Inflammatory macrophage treated with lipopolysaccharide for 1 hour (primary cell): ENCODE data around the gene KRT12.
"Not testable (repeated sequence)": the region's sequence is repeated elsewhere in the genome, so short reads cannot be mapped to it uniquely, and the experiment has no call there.

ENCODE experiments used
- DNase-seq, 2 donors: peaks; one replicate each; pipeline ENCODE4 v3.0.0-alpha.2; 2020 to 2022

The KRT12 gene

DNA sequence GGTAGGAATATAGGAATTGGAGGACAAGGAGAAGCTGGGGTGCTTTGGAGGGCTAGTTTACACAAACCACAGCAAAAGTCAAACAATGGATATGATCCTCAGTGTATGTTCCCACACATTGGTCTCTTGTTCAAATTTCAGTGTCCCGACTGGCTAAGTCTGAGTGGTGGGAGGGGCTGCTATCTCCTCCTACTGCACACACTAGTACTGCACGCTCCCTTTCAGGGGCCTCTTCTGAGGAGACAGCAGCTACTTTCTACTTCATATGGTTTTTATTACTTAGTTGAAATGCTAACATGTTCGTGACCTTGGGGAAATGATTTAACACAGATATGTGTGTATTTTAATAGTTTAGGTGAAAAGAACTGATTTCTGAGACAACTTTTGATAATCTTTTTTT, 25.8 kb downstream of the KRT12 start:
- DNase-seq, result no peak

DNA sequence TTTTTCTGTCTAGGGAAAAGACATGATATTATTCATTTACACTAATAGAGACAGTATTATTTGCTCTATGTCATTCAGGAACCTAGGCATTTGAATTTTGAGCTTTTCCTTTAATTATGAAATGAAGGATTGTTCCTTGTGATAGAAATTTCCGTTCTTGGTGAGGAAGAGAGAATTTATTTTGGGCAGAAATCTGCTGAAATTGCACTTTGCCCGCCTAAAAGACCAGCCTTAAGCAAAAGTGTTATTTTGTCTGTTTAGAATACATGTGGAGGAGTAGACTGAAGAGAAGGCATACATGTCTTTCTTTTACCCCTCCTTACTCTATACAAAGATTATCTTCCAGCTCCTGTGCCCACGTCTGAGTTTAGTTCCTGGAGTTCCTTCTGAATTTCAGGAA, 27.8 kb downstream of the KRT12 start:
- DNase-seq, result no peak

GRCh38 chr17:40836020-40836419, 31.0 kb downstream of the KRT12 start:
- DNase-seq, result no peak

DNA sequence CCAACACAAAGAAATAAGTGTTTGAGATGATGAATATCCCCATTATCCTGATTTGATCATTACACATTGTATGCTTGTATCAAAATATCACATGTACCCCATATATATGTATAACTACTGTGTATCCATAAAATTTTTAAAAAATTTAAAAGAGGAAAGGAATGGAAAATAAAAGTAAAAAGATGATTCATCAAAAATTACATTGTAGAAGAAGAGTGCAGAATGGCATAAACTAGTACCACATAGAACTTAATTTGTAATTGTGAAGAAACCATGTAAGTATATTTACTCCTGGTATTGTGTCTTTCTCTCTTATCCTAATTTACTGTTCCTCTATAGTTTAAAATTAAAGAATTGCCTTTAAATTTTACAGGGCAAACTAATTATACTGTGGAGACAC, 33.1 kb downstream of the KRT12 start:
- DNase-seq, result no peak

DNA sequence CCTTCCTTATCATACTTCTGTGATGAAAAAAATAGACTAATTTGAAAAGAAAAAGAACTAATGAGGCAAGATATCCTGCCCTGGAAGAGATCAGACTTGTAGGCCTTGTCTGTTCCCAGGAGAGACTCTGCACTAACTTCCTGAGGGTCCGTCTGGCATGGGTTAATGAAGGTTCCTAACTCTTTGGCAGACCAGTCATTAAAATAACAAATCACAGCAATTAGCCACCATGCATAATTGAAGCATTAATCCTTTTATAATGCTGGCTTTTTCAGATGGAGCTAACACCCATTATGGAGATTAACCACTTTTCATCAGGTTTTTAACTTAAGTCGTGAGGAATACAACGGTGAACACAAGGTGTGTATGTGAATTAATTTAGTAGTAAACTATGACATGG, 34.2 kb downstream of the KRT12 start:
- no peak for DNase-seq

DNA sequence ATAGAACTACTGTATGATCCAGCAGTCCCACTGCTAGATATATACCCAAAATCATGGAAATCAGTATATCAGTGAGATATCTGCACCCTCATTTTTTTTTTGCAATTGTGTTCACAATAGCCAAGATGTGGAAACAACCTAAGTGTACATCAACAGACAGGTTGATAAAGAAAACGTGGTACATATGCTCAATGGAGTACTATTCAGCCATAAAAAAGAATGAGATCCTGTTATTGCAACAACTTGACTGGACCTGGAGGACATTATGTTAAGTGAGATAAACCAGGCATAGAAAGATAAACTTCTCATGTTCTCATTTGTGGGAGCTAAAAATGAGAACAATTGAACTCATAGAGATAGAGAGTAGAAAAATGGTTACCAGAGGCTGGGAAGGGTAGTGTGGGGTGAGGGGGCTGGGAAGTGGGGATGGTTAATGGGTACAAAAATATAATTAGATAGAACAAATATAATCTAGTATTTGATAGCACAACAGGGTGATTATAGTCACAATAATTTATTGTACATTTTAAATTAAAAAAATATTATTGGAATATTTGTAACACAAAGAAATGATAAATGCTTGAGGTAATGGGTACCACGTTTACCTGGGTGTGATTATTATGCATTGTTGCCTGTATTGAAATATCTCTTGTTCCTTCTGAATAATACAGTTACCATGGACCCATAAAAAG, 36.8 kb downstream of the KRT12 start:
- no peak for DNase-seq

GRCh38 chr17:40828454-40829044, 38.5 kb downstream of the KRT12 start:
- DNase-seq, result no peak

GRCh38 chr17:40827746-40828453, 39.1 kb downstream of the KRT12 start:
- DNase-seq, result no peak

- DNase-seq, result no peak
These were observed 41.4 kb downstream of the KRT12 start for GRCh38 chr17:40825599-40825998.

GRCh38 chr17:40824015-40824832, 42.8 kb downstream of the KRT12 start:
- DNase-seq, result no peak

DNA sequence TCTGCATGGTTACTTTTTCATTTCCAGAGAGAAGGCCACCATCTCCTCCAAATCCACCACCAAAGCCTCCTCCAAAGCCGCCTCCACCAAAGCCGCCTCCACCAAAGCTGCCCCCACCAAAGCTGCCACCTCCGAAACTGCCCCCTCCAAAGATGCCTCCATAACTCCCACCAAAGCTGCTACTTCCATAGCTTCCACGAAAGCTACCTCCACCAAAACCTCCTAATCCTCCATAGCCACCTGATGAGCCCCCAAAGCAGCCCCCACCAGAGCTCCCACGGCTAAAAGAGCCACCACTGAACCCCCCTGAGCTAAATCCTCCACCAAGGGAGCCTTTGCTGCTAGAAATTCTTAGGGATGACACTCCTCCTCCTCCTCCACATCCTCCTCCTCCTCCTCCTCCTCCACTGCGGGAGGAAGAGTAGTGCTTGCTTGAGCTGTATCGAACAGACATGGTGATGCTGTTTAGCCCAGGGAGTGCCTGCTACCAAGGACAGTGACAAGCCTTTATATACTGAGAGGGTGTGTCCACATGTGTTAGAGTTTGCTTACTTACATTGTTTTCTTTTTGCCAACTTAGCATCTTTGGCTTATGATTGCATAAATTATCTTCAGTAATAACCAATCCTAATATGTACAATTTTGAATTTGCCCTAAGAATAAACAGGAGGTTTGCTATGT, 44.8 kb downstream of the KRT12 start, which contains the start of gene KRT10:
Gene KRT10 (minus strand): TSS at position 483 of the 681 bp plus-strand sequence. CDS start 29 bp downstream, at position 454.
- no peak for DNase-seq

DNA sequence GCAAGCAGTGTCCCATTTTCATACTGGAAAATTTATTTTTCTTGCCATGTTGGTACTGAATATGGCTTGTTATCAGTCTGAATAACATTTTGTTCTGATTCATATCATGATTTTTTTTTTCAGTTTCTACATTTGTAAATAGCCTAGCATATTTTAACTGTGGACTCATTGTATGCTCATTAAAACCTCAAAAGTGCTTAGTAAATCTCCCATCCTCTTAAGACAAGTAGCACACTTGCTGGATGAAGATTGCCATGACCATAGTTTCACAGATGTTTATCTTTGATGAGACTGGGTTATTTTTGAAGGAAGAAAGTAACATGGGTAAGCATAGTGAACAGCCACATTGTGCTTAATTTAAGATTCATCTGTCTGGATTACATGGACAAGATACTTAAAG, 45.5 kb downstream of the KRT12 start:
- no peak for DNase-seq

DNA sequence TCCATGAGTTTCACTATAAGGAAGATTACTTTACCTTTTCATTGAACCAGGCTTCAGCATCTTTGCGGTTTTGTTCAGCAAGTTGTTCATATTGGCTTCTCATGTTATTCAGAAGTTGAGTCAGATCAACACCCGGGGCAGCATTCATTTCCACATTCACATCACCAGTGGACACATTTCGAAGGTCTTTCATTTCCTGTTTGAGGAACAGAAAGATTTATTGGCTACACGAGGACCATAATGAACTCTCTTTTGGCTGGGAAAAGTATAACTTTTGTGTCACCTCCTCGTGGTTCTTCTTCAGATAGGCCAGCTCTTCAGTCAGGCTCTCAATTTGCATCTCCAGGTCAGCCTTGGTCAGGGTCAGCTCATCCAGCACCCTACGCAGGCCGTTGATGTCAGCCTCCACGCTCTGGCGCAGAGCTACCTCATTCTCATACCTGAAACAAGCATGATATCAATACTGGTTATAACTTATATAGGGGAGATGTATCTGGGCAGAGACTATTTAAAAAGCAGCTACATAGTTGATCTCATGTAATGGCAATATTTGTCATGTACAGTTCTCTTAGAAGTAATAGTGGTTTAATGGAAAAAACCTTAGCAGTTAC, 46.7 kb downstream of the KRT12 start:
- DNase-seq, result no peak

DNA sequence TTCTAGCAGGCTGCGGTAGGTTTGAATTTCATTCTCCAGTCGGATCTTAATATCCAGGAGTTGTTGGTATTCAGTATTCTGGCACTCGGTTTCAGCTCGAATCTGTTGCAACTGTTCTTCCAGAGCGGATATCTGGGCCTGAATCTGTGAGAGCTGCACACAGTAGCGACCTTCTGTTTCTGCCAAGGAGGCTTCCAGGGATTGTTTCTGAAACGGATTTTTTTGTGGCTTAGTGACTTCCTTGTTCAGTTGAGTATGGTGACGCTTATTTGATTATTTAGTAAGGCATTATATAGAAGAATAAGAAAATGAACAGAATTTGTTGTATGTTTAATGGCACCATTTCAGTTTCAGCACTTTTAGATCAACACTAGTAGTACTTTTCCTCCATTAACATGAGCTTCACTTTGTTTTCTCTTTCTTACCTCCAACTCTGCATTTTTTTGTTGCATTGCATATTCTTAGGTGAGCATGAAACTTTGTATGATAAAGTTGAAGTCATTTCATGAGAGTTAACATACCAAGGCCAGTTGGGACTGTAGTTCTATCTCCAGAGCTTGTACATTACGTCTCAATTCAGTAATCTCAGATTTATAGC, 47.4 kb downstream of the KRT12 start:
- DNase-seq, result no peak

DNA sequence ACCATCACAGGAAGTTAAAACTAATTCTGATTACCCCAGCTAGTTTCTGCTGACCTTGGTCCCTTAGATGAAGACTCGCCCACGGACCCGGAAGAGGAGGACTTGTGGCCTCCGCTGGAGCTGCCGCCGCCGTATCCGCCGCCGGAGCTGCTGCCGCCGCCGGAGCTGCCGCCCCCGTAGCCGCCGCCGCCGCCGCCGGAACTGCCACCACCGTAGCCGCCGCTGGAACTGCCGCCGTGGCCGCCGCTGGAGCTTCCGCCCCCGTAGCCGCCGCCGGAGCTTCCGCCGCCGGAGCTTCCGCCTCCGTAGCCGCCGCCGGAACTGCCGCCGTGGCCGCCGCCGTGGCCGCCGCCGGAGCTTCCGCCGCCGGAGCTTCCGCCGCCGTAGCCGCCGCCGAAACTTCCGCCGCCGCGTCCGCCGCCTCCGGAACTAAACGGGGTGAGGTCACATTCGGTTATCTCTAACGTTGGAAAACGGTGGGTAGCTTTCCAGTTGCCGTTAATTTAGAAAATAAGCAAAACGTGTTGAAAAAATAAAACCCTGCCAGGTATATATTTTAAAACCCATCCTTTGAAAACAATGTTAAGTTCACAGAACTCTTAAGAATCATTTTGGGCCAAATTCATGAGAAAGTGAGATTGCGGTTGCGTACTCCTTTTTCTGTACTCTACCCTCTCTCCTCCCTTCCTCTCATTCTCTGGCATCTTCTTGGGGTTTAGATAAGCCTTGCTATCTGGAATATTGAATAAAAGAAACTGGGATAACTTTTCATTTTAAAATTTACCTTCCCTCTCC, 48.1 kb downstream of the KRT12 start:
- DNase-seq, result peak; percentile 71 to 86

DNA sequence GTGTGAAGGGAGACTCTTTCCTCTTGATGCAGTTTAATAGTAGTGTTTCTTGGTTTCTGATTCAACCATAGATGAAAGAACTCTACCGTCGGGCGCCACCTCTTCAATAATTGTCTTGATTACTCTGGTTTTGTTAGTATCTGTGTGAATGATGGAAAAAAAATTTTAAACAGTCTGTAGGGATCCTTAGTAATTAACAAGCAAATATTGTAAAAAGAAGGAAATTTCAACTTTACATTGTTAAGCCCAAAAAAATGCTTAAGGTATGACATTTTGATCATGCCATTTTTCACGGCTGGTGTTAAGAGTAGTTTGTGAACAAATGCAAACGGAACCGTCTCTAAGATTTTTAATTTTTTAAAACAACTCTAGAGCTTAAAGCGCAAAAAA, 48.7 kb downstream of the KRT12 start:
- DNase-seq, result no peak

- no peak for DNase-seq
These were observed 49.8 kb downstream of the KRT12 start for GRCh38 chr17:40817103-40817682.

DNA sequence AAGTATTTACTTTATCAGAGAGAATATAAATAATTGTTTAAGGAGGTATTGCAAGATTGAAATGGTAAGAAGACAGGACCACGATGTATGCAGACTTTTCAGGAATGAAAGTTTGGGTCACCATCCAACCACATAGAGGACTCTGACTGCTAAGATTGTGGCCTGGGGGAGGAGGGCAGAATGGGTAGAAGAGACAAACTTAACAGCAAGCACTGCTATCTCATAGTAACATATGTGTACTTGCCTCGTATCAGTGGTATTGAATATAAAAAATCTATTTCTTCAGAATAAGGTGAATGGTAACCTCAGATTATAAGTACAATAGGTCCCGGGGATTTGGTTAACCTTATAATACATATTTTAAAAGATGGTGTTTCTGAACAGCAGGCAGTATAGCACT, 50.5 kb downstream of the KRT12 start:
- no peak for DNase-seq

- DNase-seq, result no peak
These were observed 51.6 kb downstream of the KRT12 start for GRCh38 chr17:40815381-40815780.

DNA sequence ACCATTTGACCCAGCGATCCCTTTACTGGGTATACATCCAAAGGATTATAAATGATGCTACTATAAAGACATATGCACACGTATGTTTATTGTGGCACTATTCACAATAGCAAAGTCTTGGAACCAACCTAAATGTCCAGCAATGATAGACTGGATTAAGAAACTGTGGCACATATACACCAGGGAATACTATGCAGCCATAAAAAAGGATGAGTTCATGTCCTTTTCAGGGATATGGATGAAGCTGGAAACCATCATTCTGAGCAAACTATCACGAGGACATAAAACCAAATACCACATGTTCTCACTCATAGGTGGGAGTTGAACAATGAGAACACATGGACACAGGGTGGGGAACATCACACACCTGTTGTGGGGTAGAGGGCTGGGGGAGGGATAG, 52.4 kb downstream of the KRT12 start:
- DNase-seq, result not testable (repeated sequence)

DNA sequence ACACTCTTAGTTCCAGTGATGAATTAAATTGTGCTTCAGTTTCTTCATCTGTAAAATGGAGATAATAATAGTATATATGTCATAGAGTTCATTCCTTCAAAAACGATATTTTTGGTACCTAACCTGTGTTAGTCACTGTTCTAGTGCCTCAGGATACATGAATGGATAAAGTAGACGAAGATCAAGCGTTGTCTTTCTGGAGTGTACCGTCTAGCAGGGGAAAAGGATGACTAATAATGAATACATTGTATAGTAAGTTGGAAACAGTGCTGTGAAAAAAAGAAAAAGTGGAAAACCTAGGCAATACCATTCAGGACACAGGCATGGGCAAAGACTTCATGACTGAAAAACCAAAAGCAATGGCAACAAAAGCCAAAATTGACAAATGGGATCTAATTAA, 53.2 kb downstream of the KRT12 start:
- no peak for DNase-seq
